ENCODE results near the gene ZNF165.
"Not testable (repeated sequence)": the region's sequence is repeated elsewhere in the genome, so short reads cannot be mapped to it uniquely, and the experiment has no call there.

ZNF165 gene

DNA sequence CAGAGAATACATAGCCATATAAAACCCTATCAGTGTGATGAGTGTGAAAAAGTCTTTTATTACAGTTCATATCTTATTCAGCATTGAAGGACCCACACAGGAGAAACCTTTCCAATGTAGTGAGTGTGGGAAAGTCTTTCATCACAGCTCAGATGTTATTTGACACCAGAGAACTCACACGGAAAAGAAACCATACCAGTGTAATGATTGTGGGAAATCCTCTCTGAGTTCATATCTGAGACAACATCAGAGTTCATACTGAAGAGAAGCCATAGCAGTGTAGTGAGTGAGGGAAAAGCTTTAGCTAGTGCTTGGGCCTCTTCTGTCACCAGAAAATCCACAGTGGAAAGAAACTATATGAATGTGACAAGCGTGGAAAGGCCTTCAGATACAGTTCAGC lies 35.4 kb downstream of the ZNF165 start:
- Histone ChIP-seq H3K4me1 (ENCODE audit: low read depth, poor library complexity, severe bottlenecking) (no peaks in the 10 kb centered on the region), H4K20me1 (ENCODE audit: insufficient read depth) (no peaks in the 10 kb centered on the region), H3K79me2 (ENCODE audit: insufficient read depth, low read depth) (no peaks in the 10 kb centered on the region), H2AFZ (ENCODE audit: low read depth) (no peak overlapping the region), H3K4me3 (IDR thresholded peaks at IDR 0.05; ENCODE audit: insufficient read depth, low read depth, low read length) (no peak overlapping the region), H3K27ac (no peak overlapping the region), H3K27me3 (ENCODE audit: insufficient read depth, low read depth) (no peaks in the 10 kb centered on the region), H3K36me3 (ENCODE audit: insufficient read depth) (no peaks in the 10 kb centered on the region), H3K9ac (no peak overlapping the region), H3K4me2 (no peak overlapping the region)
- TF ChIP-seq, protein P1, sequence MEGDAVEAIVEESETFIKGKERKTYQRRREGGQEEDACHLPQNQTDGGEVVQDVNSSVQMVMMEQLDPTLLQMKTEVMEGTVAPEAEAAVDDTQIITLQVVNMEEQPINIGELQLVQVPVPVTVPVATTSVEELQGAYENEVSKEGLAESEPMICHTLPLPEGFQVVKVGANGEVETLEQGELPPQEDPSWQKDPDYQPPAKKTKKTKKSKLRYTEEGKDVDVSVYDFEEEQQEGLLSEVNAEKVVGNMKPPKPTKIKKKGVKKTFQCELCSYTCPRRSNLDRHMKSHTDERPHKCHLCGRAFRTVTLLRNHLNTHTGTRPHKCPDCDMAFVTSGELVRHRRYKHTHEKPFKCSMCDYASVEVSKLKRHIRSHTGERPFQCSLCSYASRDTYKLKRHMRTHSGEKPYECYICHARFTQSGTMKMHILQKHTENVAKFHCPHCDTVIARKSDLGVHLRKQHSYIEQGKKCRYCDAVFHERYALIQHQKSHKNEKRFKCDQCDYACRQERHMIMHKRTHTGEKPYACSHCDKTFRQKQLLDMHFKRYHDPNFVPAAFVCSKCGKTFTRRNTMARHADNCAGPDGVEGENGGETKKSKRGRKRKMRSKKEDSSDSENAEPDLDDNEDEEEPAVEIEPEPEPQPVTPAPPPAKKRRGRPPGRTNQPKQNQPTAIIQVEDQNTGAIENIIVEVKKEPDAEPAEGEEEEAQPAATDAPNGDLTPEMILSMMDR (conservative IDR thresholded peaks at IDR 0.05; ENCODE audit: low read depth, low read length) = no peak

DNA sequence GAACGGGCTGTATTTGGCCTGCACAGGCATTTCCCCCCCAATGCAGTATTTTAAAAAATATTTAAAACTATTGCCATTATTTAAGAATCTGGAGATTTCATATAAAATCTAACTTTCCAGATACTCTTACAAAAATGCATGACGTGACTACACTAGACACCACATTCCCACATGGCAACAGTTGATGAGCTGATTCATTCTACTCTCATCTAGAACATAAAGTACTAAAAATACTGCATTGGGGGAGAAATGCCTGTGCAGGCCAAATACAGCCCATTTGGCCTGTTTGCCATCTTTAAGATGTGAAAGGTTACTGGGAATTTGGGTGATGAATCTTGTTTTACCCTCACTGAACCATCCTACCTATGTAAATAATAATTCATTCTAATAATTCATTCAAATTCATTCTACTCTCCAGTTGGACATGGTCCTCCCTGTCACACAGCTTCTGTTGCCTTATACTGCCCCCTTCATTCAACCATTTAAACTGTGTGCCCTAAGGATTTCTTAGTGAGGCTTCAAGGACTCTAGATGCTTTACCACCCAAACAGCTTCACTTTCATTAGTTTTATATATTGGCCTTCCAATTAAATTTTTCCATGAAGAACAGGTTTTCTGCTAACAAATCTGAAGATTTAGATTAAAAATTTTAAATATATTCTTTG lies 37.1 kb downstream of the ZNF165 start:
- Histone ChIP-seq H3K27ac (no peak overlapping the region), H3K4me1 (ENCODE audit: low read depth, poor library complexity, severe bottlenecking) (no peaks in the 10 kb centered on the region)

DNA sequence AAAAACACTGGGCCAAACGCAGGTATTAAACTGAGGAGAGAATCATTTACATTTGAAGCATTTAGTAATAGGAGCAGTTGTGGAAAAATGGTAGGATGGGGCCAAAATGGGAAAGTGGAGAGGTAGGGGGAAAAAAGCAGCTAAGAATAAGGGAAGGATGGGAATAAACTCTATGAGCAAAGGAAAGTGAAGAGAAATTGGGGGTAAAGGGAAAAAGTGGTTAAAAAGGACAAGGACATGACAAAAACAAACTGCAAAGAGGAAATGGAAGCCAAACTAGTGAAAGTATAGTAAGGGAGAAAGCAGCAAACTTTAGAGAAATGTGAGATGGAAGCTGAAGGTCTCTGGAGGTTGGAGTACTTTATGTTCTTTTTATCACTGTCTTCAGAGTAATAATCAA lies 37.8 kb downstream of the ZNF165 start:
- Histone ChIP-seq H3K79me2 (ENCODE audit: insufficient read depth, low read depth) (no peaks in the 10 kb centered on the region), H3K36me3 (ENCODE audit: insufficient read depth) (no peaks in the 10 kb centered on the region), H3K4me1 (ENCODE audit: low read depth, poor library complexity, severe bottlenecking) (no peaks in the 10 kb centered on the region), H3K4me3 (IDR thresholded peaks at IDR 0.05; ENCODE audit: insufficient read depth, low read depth, low read length) (no peak overlapping the region), H2AFZ (ENCODE audit: low read depth) (no peak overlapping the region), H3K27me3 (ENCODE audit: insufficient read depth, low read depth) (no peaks in the 10 kb centered on the region), H3K9ac (no peak overlapping the region), H3K4me2 (no peak overlapping the region), H4K20me1 (ENCODE audit: insufficient read depth) (no peaks in the 10 kb centered on the region), H3K27ac (no peak overlapping the region)
- TF ChIP-seq, protein P1 (conservative IDR thresholded peaks at IDR 0.05; ENCODE audit: low read depth, low read length) = no peak

More for the DNA sequence above, 37.1 kb downstream of the ZNF165 start:
- H3K79me2 ChIP-seq (ENCODE audit: insufficient read depth, low read depth) = no peaks in the 10 kb centered on the region
- TF ChIP-seq, protein P1 (conservative IDR thresholded peaks at IDR 0.05; ENCODE audit: low read depth, low read length) = no peak
- H4K20me1 ChIP-seq (ENCODE audit: insufficient read depth) = no peaks in the 10 kb centered on the region
- no peak overlapping the region for H3K4me2 ChIP-seq
- no peaks in the 10 kb centered on the region for H3K27me3 ChIP-seq (ENCODE audit: insufficient read depth, low read depth)
- H3K36me3 ChIP-seq (ENCODE audit: insufficient read depth) = no peaks in the 10 kb centered on the region
- H2AFZ ChIP-seq (ENCODE audit: low read depth) = no peak overlapping the region
- H3K9ac ChIP-seq = no peak overlapping the region
- no peak overlapping the region for H3K4me3 ChIP-seq (IDR thresholded peaks at IDR 0.05; ENCODE audit: insufficient read depth, low read depth, low read length)

DNA sequence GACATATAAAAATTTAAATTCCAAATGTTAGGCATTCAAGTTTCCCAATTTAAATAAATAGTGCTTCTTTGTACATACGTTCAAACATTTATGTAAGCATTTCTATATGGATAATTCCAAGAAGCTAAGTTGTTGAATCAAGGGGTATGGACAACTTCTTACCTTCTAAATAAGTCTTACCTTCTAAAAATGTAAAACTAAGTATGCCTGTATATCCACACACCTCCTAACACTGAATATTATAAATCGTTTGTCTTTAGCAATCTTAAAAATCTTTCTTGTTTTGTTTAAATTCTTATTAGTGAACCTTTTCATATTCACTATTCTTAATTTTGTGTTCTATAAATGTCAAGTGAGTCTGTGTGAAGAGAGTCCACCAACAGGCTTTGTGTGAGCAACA lies 41.5 kb downstream of the ZNF165 start:
- no peaks in the 10 kb centered on the region for H3K79me2 ChIP-seq (ENCODE audit: insufficient read depth, low read depth)
- H3K9ac ChIP-seq = no peak overlapping the region
- no peaks in the 10 kb centered on the region for H3K36me3 ChIP-seq (ENCODE audit: insufficient read depth)
- H4K20me1 ChIP-seq (ENCODE audit: insufficient read depth) = no peaks in the 10 kb centered on the region
- no peak overlapping the region for H3K4me3 ChIP-seq (IDR thresholded peaks at IDR 0.05; ENCODE audit: insufficient read depth, low read depth, low read length)
- H3K4me1 ChIP-seq (ENCODE audit: low read depth, poor library complexity, severe bottlenecking) = peaks cover 12% of the 10 kb centered on the region
- H3K27ac ChIP-seq = no peak overlapping the region
- no peaks in the 10 kb centered on the region for H3K27me3 ChIP-seq (ENCODE audit: insufficient read depth, low read depth)
- TF ChIP-seq, protein P1 (conservative IDR thresholded peaks at IDR 0.05; ENCODE audit: low read depth, low read length) = no peak
- H3K4me2 ChIP-seq = no peak overlapping the region
- no peak overlapping the region for H2AFZ ChIP-seq (ENCODE audit: low read depth)

DNA sequence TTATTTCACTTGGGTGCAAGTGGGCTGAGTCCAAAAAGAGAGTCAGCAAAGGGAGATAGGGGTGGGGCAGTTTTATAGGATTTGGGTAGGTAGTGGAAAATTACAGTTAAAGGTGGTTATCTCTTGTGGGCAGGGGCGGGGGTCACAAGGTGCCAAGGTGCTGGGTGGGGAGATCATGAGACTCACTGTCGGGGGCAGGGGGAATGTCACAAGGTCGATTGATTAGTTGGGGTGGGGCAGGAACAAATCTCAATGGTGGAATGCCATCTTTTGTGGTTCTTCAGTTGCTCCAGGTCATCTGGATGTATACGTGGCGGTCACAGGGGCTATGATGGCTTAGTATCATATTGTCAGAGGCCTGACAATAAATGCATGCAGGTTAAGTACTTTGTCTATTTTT lies 41.9 kb downstream of the ZNF165 start:
- not testable (repeated sequence) for H3K9ac ChIP-seq

More for the DNA sequence above, 41.9 kb downstream of the ZNF165 start:
- not testable (repeated sequence) for H2AFZ ChIP-seq (ENCODE audit: low read depth); H3K4me3 ChIP-seq (IDR thresholded peaks at IDR 0.05; ENCODE audit: insufficient read depth, low read depth, low read length); H3K36me3 ChIP-seq (ENCODE audit: insufficient read depth); H3K4me2 ChIP-seq; H3K27me3 ChIP-seq (ENCODE audit: insufficient read depth, low read depth); H3K79me2 ChIP-seq (ENCODE audit: insufficient read depth, low read depth); H3K27ac ChIP-seq; H4K20me1 ChIP-seq (ENCODE audit: insufficient read depth)
- peaks cover 12% of the 10 kb centered on the region for H3K4me1 ChIP-seq (ENCODE audit: low read depth, poor library complexity, severe bottlenecking)
